ENCODE results near the gene CCN6.
A peak's percentile ranks its signal among the peaks of the same experiment; 100 is the strongest.
"Not testable (repeated sequence)": the region's sequence is repeated elsewhere in the genome, so short reads cannot be mapped to it uniquely, and the experiment has no call there.

Gene CCN6

DNA sequence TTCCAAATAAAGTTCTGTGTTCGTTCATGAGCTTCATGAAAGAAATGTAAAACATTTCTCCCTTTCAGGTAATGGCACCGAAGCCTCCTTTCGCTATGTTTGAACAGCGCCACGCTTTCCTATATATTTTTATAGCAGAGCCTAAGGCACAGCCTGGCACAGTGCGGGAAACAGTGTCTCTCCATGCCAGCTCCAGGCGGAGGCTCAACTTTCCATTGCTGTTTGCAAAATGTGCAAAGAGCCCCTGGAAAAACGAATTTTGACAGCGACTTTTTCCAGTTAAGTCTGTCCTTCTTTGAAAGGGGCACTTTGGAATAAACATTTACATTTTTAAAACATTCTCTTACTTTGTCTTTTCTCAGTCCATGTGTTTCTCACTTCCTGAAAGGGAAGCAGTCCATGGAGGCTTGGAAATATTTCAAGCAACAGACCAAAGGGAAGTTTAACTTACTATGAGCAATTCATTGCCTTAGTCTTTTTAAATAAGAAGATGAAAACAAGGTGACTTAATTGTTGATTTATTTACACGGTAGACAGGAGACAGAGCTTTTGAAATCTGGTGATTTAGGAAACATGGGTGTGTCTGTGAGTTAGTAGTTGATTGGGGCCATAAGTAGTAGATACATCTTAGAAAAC, 769 bp downstream of the CCN6 start:
- DNase-seq, result no peak

DNA sequence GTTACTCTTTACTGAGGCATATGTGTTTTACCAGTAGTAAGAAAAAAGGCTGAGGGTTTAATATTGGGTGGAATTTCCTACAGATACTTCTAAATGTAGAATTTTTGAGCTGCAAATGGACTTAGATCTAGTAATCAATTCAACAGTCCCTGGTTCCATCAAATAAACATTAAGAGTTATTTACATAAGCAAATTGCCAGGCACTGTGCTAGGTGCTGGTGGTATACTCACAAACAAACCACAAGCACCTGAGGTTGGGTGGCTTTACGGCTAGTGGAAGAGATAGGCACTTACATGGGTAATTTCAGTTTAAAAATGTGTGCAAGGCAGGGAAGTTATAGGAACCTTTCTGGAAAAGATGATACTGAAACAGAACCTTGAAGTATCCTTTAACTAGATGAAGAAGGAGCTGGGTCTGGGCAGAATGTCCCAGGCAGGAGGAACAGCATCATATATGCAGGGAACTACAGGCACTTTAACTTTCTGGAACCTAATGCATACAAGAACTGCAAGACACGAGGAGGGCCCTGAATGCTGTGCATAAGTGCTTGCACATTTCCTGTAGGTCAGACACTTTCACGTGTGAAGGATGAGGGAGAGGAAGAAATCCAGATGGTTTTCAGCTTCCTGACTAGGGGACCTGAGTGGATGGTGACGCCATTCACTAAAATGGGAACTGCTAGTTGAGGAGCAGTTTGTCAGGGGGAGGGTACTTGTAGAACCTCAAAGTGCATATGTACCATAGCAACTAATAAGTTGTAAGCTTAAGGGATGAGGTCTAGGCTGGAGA, 4.5 kb downstream of the CCN6 start:
- no peak for DNase-seq

DNA sequence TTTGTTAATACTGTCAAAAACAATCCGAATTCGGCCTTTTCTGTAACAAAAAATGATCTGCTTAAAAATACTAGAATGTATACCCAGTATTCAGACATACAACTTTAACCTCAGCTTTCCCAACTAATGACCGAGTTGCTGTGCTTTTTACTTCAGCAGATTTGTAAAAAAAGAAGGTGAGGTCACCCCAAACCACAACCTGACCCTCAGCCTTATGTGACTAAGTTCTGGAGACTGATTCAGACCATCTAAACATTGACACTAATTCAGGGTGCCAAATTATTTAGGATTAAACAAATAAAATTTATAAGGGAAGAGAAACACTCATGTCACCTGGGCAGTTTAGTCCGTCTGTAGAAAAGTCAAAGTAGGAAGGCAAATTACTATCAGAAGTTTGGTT, 7.7 kb downstream of the CCN6 start:
- no peak for DNase-seq

DNA sequence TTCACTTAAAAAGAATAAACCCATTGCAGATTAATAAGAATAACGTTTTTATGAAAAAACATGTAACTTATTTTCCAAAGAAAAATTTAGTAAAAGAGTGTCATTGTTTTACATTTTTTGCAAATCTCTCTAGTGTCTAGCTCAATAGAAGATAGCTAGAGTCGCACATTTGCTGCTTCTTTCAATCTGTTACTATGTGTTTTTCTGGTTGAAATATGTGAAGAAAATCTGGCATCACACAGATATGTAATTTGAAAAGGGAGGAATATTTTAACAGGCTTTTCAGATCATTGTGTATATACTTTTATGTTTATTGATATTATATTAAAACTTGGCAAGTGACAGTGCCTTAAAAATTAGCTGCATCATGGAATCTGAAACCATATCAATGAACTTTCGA, 9.1 kb downstream of the CCN6 start:
- no peak for DNase-seq

DNA sequence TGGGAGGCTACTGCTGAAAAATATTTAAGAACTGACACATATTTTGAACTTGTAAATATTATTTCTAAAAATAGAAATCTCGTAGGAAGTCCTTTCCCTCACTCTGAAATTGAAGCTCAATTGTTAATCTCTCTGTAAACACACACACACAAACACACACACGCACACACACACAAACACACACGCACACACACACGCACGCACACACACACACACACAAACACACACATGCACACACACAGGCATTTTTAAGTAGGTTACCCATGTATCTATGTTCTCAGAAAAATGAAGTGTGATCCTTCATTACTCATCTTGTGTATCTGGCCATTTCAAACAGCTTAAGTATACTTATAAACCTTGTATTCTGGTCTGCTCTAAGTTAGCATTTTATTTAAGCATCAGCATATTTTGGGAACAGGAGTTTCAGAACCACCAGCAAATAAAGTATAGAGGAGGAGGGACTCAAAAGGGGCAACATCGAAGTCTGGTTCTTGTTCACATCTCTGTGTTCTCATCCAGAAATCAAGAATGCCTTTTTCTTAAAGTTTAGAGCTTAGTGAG, 11.6 kb downstream of the CCN6 start:
- no peak for DNase-seq

DNA sequence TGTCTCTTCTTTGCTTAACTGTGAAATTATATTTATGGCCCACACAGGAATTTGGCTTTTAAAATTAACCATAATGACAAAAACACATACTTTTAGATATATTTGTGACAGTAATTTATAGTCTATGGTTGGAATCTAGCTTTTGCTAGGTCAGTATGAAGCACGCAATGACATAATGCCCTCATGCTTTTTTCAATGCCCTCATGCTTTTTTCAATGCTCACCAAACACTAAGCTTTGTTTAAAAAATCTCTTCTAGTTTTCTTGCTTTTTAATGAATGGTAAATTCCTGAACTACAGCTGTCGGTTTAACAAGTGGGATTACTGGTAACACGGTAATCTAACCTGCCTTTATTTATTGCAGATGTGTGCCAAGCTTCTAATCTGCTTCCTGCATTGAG, 12.7 kb downstream of the CCN6 start:
- no peak for DNase-seq

DNA sequence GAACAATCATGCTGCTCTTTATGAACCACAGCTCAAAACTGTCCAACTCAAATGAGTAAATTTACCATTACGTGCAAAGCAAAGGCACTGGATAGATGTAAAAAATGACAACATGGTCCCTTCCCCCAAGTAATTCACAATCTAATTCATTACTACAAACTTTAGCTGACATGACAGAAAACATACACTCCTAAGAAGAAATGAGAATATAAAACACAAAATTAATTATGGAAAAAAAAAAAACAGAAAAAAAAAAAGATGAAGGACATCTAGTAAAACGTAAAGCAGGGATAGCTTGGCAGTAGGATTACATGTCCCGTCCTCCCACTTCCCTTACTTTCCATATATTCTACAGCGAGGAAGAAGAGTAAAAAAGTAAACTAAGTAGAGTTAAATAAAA, 27.7 kb downstream of the CCN6 start:
- DNase-seq, result no peak

DNA sequence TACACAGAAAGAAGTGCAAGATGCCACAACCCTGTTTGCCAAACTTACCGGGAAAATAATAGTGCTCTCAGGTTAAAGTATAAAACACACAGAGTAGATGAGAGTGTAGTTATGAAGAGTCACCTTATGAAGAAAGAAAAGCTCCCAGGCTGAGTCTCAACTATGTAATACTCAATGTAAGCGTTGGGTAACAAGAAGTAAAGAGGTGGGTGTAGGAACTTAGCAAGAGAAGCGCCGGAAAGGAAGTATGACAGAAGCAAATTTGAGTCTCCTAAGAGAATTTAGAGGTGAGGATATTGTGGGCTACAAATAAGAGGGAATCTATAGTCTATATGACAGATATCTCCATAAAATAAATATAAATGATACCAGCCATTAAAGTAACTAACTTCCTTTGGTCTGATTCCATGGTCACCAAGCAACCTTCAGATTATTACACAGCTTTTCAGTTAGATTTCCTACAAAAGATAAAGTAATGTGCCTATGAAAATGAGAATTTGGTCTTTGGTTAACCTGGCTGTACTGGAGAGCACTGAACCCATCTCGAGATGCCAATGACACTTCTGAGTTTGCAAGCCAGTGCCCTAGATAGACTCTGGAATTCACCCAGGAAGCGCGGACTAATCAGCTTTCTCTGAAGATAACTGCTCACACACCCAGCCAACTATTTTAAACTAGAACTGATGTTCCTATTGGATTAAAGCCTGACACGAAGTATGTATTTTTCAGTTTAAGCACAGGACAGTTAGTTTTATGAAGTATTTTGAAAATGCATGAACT, 31.6 kb downstream of the CCN6 start:
- DNase-seq, result no peak

DNA sequence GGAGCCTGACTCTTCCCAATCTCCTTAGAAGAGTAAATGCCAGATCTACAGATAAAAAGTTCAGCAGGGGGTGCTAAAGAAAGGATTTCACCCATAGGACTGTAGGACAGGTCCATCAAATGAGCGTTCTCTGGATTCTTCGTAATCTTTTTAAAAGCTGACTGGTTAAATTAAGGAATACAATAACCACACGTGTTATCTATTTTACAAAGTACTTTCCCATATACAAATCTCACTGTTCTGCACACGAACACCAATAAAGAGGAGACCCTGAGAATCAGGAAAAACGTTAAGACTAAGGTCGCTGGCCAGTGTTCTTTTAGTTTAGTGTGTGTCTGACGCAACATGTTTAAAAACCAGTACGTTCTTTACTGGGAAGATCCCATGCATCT, 32.8 kb downstream of the CCN6 start:
- DNase-seq, result no peak

DNA sequence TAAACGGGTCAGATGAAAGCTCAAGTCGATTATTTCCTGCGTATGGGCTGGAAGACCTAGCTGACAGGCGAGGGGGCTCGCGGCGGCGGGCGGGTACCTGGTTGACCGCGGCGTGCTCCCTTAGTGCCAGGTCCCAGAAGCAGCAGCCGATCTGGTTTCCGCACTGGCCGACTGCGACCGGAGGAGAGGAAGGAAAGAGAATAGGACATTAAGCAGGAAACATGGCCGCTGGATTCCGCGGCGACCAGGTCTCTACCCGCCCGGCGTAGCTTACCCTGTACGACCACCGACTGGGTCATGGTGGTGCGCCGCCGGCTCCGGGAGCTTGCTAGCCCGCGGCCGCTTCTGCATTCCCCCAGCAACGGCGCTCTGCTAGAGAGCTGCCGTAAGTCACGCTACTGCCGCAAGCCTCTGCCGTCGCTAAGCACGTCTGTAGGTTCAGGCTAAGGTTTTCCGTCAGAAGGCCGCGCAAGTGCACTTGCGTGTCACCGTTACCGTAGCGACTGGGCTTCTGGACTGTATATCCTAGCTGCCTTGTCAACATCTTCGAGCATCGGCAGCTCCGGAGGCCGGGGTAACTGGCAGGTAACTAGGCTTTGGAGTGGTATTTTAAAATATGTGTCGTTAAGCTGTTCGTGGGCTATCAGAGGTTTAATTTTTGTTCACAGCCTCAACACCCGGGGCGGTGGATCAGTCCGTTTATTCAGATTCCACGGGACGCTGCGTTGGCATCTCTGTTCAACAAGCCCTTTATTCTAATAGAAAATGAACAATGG, 33.4 kb downstream of the CCN6 start, which contains the start of the genes FAM229B and TUBE1:
Gene FAM229B, plus strand, starts transcription at position 456 of the 776 bp plus-strand sequence. CDS start 11,693 bp downstream, outside the sequence.
Gene TUBE1, minus strand, starts transcription at position 347 of the 776 bp plus-strand sequence. Its CDS starts 48 bp downstream, at position 299.
- peak; percentile 72 for DNase-seq

DNA sequence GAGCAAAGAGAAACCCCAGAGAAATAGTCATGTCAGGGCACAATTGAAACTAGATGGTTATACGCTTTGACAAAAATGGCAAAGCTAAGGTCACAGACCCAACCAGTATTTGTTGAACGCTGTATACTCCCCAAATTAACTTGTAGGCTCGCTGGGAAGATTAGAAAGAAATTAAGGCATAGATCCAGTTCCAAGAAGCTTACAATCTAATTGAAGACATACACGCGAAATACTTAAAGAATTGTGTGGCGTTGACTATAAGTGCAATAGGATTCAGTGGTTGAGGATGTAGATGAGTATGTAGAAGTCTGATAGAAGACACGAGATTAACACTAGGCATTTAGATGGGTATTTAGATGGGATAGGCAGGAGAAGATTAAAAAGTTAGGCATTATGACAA, 34.0 kb downstream of the CCN6 start:
- DNase-seq, result no peak

DNA sequence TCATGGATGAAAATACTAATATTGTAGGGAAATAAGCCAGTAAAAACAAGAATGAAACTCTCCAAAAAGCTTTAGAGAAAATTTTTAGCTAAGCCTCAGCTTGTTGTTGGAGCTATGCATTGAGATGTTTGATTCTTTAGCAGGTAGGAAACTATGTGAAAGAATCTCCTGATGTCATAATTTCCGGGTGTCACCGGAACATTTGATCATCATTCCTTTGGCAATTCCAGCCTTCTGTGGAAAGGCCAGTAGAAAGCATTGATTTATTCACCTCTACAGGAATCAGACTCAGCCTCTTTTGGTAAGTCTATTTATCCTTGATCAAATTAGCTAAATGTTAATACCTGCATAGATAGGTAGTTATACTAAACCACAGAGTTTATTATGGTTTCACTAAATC, 43.0 kb downstream of the CCN6 start:
- no peak for DNase-seq

DNA sequence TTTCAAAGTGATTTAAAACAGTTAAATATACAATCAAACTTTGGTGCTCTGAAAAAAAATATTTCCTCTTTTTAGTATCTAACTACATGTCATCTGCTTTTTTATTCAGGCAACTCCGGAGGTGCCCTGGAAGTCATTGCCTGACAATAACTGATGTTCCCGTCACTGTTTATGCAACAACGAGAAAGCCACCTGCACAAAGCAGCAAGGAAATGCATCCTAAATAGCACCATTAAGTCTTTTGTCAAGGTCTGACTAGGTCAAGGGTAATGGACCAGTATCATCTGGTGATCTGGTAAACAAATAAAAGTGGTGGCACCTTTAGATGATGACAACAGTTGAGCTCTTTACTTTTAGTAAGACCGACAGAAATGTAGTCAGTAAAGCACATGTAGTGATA, 46.7 kb downstream of the CCN6 start:
- no peak for DNase-seq

DNA sequence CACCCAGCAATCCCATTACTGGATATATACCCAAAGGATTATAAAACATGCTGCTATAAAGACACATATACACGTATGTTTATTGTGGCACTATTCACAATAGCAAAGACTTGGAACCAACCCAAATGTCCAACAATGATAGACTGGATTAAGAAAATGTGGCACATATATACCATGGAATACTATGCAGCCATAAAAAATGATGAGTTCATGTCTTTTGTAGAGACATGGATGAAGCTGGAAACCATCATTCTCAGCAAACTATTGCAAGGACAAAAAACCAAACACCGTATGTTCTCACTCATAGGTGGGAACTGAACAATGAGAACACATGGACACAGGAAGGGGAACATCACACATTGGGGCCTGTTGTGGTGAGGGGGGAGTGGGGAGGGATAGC, 52.1 kb downstream of the CCN6 start:
- not testable (repeated sequence) for DNase-seq

DNA sequence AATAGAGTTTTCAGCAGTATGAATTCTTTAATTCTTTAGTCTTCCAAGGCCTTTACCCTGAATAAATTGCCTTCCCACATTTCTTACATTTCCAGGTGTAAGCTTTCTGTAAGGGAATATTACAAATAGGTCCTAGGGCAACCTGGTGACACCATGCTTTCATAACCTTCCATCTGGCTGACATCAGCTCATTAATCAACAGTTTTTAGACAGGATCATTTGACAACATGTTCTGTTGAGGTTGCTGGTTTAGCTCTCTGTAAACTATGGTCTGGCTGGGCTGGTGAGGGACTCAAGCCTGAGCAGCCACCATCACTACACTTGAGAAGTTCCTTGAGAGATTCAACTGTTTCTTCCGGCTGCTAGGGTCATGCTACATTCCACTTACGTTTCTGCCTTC, 52.7 kb downstream of the CCN6 start:
- no peak for DNase-seq

DNA sequence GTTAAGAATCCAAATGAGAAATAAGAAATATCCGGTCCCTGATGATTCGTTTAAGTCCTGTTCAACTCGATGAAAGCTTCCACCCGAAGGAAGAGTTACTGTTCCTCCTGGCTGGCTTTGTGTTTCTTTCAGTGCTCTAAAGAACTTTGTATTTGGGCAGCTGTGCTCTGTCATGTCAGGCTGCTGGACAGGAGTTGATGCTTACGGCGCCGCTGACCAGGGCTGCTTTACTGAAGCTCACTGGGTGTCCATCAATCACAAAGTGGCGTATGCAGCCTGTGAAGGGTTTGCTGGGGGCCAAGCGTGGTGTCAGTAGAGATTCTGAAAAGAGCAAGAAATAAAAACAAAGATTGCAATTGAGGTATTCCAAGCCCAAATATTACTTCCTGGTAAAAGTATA, 55.4 kb downstream of the CCN6 start:
- DNase-seq, result no peak

DNA sequence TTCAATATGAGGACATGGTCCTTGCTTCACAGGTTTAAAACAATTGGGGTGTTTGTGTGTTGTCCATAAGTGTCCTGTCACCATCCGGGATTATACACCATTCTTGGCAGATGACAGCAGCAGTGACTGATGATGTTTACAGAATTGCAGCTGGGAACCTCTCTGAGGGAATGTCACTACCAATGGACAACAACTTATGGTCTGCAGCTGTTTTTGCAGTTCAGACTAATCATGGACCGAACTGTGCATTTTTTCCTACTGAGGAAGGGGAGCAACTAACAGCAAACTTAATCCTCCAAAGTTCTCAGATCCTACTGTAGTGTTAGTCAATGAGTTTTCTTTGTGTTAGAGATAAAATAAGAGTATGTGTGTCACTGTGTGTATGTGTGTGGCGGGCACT, 59.5 kb downstream of the CCN6 start:
- no peak for DNase-seq

DNA sequence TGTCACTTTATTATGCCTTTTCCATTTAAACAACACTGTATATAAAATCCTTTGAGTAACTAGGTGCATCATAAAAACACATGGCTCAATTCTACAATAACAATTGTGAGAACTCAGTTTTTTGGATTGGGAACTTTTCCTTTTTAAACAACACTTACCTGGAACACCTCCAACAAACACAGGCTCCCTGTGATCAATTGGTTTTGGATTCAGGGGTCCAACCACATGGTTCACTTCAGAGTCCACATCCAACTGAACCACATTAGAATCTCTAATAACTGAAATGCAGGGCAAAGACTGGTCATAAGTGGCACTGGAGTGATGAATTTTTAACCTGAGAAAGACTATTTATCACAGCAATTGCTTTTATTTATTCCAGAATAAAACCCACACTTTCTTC, 60.0 kb downstream of the CCN6 start:
- no peak for DNase-seq

DNA sequence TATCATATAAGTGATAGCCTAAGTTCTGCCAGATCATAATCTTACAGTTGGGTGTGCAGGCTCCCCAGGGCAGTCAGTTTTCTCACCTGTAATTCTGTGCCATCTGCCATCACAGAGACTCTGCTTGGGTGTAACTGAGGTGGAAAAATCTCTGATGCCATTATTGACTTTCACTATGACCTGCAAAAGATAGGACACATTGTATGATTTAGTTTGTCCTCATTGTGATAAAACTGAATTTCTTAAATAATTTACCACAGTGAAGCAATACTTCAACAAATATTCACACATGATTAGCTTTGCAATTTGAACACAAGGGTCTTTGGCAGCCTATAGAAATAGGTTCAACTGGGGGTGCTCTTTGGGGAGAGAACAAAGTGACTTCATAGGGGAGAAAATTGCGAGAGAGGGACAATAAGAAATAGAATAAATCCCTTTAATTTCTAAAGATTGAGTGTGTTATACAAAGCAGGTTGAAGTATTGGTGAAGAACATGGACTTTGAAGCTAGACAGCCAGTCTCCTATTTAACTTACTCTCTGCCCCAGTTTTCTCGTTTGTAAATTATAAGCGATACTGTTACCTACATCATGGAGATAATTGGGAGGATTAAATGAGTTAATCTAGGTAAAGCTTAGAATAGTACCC, 60.8 kb downstream of the CCN6 start:
- no peak for DNase-seq

DNA sequence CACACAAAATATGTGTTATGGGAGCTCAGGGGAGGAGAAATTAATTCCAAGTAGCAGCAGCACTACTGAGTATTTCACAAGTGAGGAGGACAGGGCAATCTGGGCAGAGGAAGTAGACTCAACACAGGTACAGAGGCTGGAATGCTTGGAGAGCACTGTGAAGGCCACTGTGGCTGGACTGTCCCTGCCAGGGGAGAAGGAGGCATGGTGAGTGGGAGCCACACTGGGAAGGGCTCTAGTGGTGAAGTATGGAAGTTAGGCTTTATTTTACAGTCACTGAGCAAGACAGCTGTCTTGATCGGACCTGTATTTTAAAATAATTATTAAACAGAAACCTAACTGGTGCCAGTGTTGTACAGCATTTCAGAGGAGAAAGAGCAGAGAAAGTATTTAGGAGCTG, 62.3 kb downstream of the CCN6 start:
- no peak for DNase-seq

DNA sequence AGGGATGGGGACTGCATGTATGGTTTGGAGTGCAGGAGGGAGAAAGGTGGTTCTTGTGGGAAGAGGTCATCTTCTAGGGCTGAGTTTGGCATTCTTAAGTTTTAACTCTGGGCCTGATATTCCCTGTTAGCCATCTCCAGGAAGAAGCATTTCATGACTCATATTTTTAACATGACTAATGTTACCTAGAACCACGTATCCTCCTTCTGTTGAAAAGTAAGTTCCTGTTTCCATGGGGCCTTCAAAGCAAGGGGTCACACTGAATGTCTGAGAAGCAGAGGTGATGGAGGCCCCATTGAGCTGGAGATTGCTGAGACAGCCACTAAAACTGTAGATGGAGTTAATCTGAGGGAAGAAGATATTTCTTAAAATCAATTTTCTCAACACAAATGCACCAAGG, 63.6 kb downstream of the CCN6 start:
- no peak for DNase-seq

DNA sequence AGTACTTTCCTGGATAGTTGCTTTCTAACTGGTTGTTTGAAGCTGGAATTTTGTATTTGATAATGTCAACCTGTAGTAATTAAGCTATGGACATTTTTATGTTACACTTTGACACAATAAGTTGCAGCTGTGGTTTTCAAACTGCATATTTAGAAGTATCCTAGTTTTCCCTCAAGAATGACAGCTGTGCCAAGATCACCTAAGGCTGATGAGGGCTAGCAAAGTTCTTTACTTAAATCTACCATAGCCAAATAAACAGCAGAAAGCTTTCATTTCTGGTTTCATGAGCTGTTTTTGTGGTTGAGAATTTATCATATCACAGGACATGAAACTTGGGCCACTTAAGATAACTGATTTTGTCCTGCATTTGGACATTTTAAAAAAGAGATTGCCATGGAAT, 64.1 kb downstream of the CCN6 start:
- DNase-seq, result no peak

Data from GOT3 (cell line).